Astrocyte of the cerebellum (primary cell): ENCODE data around the gene MRPL17.

ENCODE experiments used
- DNase-seq: peaks from one replicate; pipeline ENCODE4 v3.0.0-alpha.2; 2011; ENCODE audit warnings: low read depth
- H3K4me3 ChIP-seq: 2 replicates; pipeline ENCODE4 v1.5.1; 2011; ENCODE audit warnings: mild to moderate bottlenecking, low read depth, low read length, moderate library complexity
- CTCF ChIP-seq: IDR thresholded peaks from 2 replicates; pipeline ENCODE4 v1.5.1; 2012; ENCODE audit warnings: low read length, low read depth, moderate library complexity, mild to moderate bottlenecking; ENCODE audit errors: missing control alignments
- in situ Hi-C: cut with HindIII; loops from 2 replicates; pipeline ENCODE4 v1.10.0; 2017; ENCODE audit warnings: low sequenced_read_pairs

The MRPL17 gene

GRCh38 chr11:6648501-6648900 is 34.6 kb downstream of the MRPL17 start:
- no peak overlapping the region for H3K4me3 ChIP-seq
- DNase-seq = no peak
- TF ChIP-seq CTCF = no peak
- in situ Hi-C loops = no loop called here

- no peak for TF ChIP-seq CTCF
- in situ Hi-C loops = no loop called here
- no peak overlapping the region for H3K4me3 ChIP-seq
- no peak for DNase-seq
These were observed 35.3 kb downstream of the MRPL17 start for GRCh38 chr11:6647836-6648235.

DNA sequence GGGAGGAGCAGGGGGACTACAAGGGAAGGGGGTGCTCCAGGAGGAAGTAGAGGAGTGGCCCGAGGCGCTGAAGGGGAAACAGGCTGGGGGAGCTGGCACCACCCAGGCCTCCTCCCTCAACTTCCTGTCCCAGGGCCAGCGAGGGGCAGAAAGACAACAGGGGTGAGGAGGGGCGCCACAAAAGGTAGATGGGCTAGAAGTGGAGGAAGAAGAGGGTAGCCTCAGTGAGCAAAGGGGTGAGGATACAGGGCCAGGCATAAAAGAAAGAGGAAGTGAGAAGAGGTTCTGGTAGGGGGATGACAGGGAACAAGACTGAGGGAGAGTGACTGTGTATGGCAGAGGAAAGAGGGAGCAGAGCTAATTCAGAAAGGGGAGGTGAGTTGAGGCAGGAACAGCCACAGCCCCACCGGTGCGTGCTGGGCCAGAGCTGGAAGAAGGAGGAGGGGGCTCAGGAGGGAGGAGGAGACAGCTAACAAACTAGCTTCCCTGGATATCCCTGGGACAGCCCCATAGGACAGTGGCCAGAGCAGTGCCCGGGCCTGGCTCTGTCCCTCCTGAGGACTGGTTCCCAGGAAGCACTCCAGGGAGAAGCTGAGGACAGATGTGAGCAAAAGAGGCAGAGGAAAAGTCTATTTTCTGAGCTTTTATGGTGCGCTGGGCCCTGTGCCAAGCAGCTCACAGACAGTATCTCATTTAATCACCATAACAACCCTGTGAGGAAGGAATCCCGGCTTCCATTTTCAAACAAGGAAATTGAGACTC is 36.0 kb downstream of the MRPL17 start:
- no peak for TF ChIP-seq CTCF
- no peak for DNase-seq
- no peak overlapping the region for H3K4me3 ChIP-seq
- in situ Hi-C loops = no loop called here

DNA sequence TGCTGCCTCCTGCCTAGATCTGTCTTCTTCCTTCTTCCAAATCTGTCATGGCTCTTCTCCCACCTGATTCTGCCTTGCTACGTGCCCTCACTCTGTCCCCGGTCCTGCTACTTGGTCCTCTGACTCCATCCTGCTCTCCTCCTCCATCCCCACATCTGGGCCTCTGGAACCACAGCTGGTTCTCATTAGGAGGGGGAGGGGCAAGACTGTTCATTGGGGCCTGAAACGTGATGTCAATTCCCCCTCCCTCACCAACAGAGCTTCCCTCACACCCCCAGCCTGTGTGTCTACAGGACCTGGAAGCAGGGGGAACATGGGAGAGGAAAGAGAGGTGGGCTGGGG is 36.6 kb downstream of the MRPL17 start:
- in situ Hi-C loops = no loop called here
- no peak for DNase-seq
- TF ChIP-seq CTCF = no peak
- H3K4me3 ChIP-seq = no peak overlapping the region

GRCh38 chr11:6646071-6646470 is 37.1 kb downstream of the MRPL17 start:
- no peak for DNase-seq
- in situ Hi-C loops = no loop called here
- H3K4me3 ChIP-seq = no peak overlapping the region
- no peak for TF ChIP-seq CTCF

GRCh38 chr11:6642957-6643356 is 40.2 kb downstream of the MRPL17 start:
- no peak overlapping the region for H3K4me3 ChIP-seq
- DNase-seq = no peak
- in situ Hi-C loops = no loop called here
- no peak for TF ChIP-seq CTCF
